ENCODE data around the gene CD74. TPM values are rescaled to one million over a fixed set of nuclear protein-coding genes. Genes with fewer than 3 reads are reported as not detected.
A peak's percentile ranks its signal among the peaks of the same experiment; 100 is the strongest.

Gene CD74
- total RNA-seq, 1 donor from 2014 or later, result 1,940 TPM

DNA sequence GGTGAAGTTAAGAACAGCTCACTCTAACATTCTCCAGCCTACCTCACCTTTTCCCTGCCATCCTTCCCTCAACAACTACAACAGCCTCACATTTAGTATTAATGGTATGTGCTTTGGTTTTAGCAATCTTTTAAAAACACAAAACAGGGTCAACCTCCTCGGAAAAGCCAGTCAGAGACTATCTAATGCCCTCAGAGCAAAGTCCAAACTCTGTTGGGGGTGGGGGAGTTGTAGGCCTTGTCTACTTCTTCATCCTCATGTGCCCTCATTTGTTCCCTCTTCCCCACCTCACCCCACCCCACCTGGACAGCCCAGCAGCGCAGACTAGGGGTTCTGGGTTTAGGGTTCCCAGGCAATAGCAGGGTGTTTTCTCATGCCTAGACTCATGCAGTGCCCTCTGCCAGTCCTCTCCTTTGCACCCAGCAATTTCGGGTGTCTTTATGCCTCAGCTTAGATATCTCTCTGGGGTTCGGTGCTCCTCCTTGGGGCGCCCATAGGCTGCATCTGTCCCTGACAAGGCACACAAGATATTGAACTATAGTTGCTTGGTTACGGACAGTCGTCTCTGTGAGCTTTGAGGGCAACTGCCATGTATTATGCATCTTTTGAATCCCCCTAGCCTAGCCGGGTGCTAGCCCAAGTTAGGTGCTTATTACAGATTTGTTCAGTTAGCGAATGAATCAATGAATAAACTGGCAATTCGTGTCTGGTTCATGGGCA is 56.0 kb downstream of the CD74 start:
- Histone ChIP-seq H3K4me1 (peaks cover 0 to 3% of the 10 kb centered on the region in 2 donors), H3K9me3 (no peaks in the 10 kb centered on the region), H3K4me3 (peak overlapping the region; percentile 60 to 80), H3K36me3 (peaks cover 6 to 8% of the 10 kb centered on the region in 2 donors), H3K27ac (peak overlapping the region in 1 of 2 donors; percentile 9), H3K27me3 (no peaks in the 10 kb centered on the region)
- TF ChIP-seq, protein P1, sequence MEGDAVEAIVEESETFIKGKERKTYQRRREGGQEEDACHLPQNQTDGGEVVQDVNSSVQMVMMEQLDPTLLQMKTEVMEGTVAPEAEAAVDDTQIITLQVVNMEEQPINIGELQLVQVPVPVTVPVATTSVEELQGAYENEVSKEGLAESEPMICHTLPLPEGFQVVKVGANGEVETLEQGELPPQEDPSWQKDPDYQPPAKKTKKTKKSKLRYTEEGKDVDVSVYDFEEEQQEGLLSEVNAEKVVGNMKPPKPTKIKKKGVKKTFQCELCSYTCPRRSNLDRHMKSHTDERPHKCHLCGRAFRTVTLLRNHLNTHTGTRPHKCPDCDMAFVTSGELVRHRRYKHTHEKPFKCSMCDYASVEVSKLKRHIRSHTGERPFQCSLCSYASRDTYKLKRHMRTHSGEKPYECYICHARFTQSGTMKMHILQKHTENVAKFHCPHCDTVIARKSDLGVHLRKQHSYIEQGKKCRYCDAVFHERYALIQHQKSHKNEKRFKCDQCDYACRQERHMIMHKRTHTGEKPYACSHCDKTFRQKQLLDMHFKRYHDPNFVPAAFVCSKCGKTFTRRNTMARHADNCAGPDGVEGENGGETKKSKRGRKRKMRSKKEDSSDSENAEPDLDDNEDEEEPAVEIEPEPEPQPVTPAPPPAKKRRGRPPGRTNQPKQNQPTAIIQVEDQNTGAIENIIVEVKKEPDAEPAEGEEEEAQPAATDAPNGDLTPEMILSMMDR (IDR thresholded peaks at IDR 0.05), result no peak
- DNase-seq (ENCODE audit: low spot score in 2 of 2), result no peak
- intact Hi-C loops (cut with DNase I), result loop anchor here (2.0 to 5.0 kb wide), 3 partner anchors 56 to 356 kb away; partner anchors contain the start of genes CD74, HMGXB3 and TIGD6

DNA sequence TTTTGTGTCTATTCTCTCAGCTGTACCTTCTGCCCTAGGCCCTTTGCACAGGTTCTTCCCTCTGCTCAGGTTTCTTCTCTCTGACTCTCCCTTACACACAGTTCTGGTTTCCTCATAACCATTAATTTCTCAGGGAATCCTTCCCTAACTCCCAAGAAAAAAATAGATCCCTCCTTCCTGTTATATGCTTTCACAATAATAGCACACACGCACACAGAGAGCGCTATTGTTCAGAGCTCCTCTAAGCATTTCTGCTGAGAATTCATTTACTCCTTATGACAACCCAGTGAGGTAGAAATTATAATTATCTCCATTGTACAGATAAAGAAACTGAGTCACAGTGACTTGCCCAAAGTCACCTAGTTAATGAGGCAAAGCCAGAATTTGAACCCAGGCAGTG is 56.9 kb downstream of the CD74 start:
- peaks cover 0 to 3% of the 10 kb centered on the region in 2 donors for H3K4me1 ChIP-seq
- no peak overlapping the region for H3K4me3 ChIP-seq
- intact Hi-C loops (cut with DNase I), result loop anchor here (2.0 to 5.0 kb wide), 3 partner anchors 57 to 355 kb away; partner anchors contain the start of genes CD74, HMGXB3 and TIGD6
- H3K36me3 ChIP-seq, result no peaks in the 10 kb centered on the region
- TF ChIP-seq, protein P1 (IDR thresholded peaks at IDR 0.05), result no peak
- H3K27me3 ChIP-seq, result no peaks in the 10 kb centered on the region
- no peaks in the 10 kb centered on the region for H3K9me3 ChIP-seq
- no peak overlapping the region for H3K27ac ChIP-seq
- no peak for DNase-seq (ENCODE audit: low spot score in 2 of 2)

DNA sequence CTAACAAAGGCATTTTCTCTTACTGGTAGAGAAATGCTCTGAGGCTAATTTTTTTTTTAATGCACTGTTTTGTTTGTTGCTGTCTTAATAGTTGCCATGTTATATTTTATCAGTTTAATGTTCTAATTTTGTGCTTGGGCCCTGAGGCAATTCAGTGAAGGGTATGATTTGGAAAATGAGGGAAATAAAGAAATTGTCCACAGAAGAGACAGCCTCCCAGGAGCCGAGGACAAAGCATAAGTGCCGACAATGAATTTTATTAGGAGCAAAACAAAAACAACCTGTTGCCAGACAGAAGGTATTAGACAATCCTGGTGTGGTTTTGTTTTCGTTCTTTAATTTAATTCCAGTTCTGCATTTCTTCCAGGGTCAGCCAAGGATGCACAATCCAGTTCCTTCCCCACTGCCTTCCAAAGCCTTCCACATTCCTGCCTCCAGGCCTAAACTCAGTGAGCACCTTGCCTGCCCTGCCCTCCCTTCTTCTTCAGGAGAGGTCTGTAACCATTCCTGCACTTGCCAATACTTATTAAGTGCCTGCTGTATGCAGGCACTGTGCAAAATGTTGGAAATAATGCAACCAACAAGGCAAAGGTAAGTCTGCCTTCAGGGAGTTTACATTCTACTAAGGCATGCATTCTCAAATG is 59.6 kb downstream of the CD74 start:
- no peaks in the 10 kb centered on the region for H3K27me3 ChIP-seq
- no peak overlapping the region for H3K27ac ChIP-seq
- no peak for DNase-seq (ENCODE audit: low spot score in 2 of 2)
- intact Hi-C loops (cut with DNase I), result no loop called here
- H3K4me3 ChIP-seq, result no peak overlapping the region
- TF ChIP-seq, protein P1 (IDR thresholded peaks at IDR 0.05), result no peak
- H3K36me3 ChIP-seq, result no peaks in the 10 kb centered on the region
- H3K4me1 ChIP-seq, result no peaks in the 10 kb centered on the region
- H3K9me3 ChIP-seq, result no peaks in the 10 kb centered on the region

DNA sequence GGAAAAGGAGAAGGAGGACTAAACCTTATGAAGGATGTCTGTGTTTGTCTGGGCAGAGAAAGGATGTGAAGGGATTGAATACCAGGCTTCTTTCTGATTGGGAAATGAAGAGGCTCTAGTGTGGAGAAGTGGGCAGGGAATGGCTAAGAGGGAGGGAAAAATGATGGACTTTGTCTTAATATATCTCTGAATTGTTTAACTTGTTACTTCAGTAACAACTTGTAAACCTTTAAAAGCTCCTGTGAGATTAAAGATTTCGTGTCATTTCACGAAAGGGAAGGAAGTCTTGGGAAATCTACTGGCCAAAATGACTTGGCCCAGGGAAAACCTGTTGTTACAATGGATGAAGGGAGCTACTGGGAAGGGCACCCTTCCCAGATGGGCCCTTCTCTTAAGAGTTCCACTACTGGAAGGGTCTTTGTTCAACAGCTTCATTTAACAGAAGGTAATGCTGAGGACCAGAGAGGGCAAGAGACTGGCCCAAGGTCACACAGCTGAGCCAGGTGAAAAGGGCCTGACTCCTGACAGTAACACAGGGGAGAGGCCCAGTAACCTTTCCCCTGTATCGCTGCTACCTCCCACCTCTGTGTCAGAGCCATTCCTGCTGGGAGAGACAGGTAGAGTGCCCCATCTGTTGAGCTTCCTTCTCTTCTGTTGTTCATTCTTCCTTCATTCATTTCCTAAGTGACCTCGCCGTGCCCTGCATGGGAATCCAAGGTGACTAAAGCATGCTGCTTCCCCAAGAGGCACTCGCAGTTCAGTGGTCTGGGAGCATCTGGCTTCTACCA is 60.3 kb downstream of the CD74 start:
- intact Hi-C loops (cut with DNase I), result no loop called here
- H3K9me3 ChIP-seq, result no peaks in the 10 kb centered on the region
- TF ChIP-seq, protein P1 (IDR thresholded peaks at IDR 0.05), result no peak
- H3K27me3 ChIP-seq, result no peaks in the 10 kb centered on the region
- no peak for DNase-seq (ENCODE audit: low spot score in 2 of 2)
- H3K36me3 ChIP-seq, result no peaks in the 10 kb centered on the region
- H3K27ac ChIP-seq, result no peak overlapping the region
- H3K4me1 ChIP-seq, result no peaks in the 10 kb centered on the region
- no peak overlapping the region for H3K4me3 ChIP-seq

Other genes with a start within 250 kb of the CD74 start
- gene CDX1, start 246.1 kb downstream of the CD74 start, total RNA-seq, result not detected
- gene SLC6A7, start 222.8 kb downstream of the CD74 start, total RNA-seq, result not detected
- not detected for gene CAMK2A, start 123.1 kb downstream of the CD74 start, total RNA-seq
- gene ARSI, start 110.0 kb downstream of the CD74 start, total RNA-seq, result not detected
- 31.4 TPM for gene TCOF1, start 55.2 kb downstream of the CD74 start, total RNA-seq
- gene RPS14, start 36.8 kb upstream of the CD74 start, total RNA-seq, result 1,928 TPM
- gene NDST1, start 95.2 kb upstream of the CD74 start, total RNA-seq, result 71.5 TPM
- 128 TPM for gene SYNPO, start 227.8 kb upstream of the CD74 start, total RNA-seq
- 1.1 TPM for gene MYOZ3, start 248.3 kb upstream of the CD74 start, total RNA-seq

Measured in ascending aorta (tissue), 2 donors.